ENCODE data around the gene EXOC4. TPM values are rescaled to one million over a fixed set of nuclear protein-coding genes. Genes with fewer than 3 reads are reported as not detected.
"Not testable (repeated sequence)": the region's sequence is repeated elsewhere in the genome, so short reads cannot be mapped to it uniquely, and the experiment has no call there.

The EXOC4 gene
- total RNA-seq, 2 experiments from 2014 or later = 58.0 to 59.9 TPM

- ATAC-seq (ENCODE audit: poor library complexity) = no peak
Observed at GRCh38 chr7:133642907-133643306, 390.0 kb downstream of the EXOC4 start.

GRCh38 chr7:133643652-133644051 lies 390.8 kb downstream of the EXOC4 start:
- CTCF ChIA-PET; H3K4me1 Mint-ChIP-seq (ENCODE audit: low read depth); H3K9me3 ChIP-seq (ENCODE audit: control insufficient read depth in 1 of 2, insufficient read depth in 1 of 2, low read length in 2 of 2); H3K27ac Mint-ChIP-seq; H3K9me3 Mint-ChIP-seq; POLR2A ChIA-PET; H3K4me1 ChIP-seq (ENCODE audit: insufficient read depth, low read length); H3K4me3 ChIP-seq (ENCODE audit: low read length); H3K36me3 ChIP-seq (ENCODE audit: insufficient read depth, low read length); DNase-seq; H3K27me3 ChIP-seq (ENCODE audit: control insufficient read depth in 1 of 2, insufficient read depth in 2 of 2, low read length in 2 of 2); ATAC-seq (ENCODE audit: poor library complexity); H3K27me3 Mint-ChIP-seq; H3K27ac ChIP-seq (ENCODE audit: low read depth in 1 of 2, low read length in 2 of 2); intact Hi-C loops (cut with DNase I, micrococcal nuclease); H3K4me3 Mint-ChIP-seq: not testable (repeated sequence)
- H3K36me3 Mint-ChIP-seq (ENCODE audit: low read depth) = peaks cover 23% of the 10 kb centered on the region

More at GRCh38 chr7:133642907-133643306, 390.0 kb downstream of the EXOC4 start:
- no peak for TF ChIP-seq CTCF (IDR thresholded peaks at IDR 0.05)
- Mint-ChIP-seq H3K9me3 (peaks cover 3% of the 10 kb centered on the region), H3K27ac (no peak overlapping the region), H3K27me3 (no peaks in the 10 kb centered on the region), H3K36me3 (ENCODE audit: low read depth) (peaks cover 23% of the 10 kb centered on the region), H3K4me3 (no peak overlapping the region), H3K4me1 (ENCODE audit: low read depth) (no peaks in the 10 kb centered on the region)
- intact Hi-C loops (cut with DNase I, micrococcal nuclease) = no loop called here
- POLR2A ChIA-PET = no interaction called here
- Histone ChIP-seq H3K27ac (ENCODE audit: low read depth in 1 of 2, low read length in 2 of 2) (no peak overlapping the region), H3K4me1 (ENCODE audit: insufficient read depth, low read length) (no peaks in the 10 kb centered on the region), H3K36me3 (ENCODE audit: insufficient read depth, low read length) (no peaks in the 10 kb centered on the region), H3K27me3 (ENCODE audit: control insufficient read depth in 1 of 2, insufficient read depth in 2 of 2, low read length in 2 of 2) (no peaks in the 10 kb centered on the region), H3K9me3 (ENCODE audit: control insufficient read depth in 1 of 2, insufficient read depth in 1 of 2, low read length in 2 of 2) (no peaks in the 10 kb centered on the region), H3K4me3 (ENCODE audit: low read length) (no peak overlapping the region)
- CTCF ChIA-PET = no interaction called here
- no peak for DNase-seq

GRCh38 chr7:133645884-133646391 lies 393.1 kb downstream of the EXOC4 start:
- no peaks in the 10 kb centered on the region for H3K27me3 ChIP-seq (ENCODE audit: control insufficient read depth in 1 of 2, insufficient read depth in 2 of 2, low read length in 2 of 2)

More at GRCh38 chr7:133645884-133646391, 393.1 kb downstream of the EXOC4 start:
- ChIA-PET CTCF (no interaction called here), POLR2A (no interaction called here)
- no peak overlapping the region for H3K27ac Mint-ChIP-seq
- H3K36me3 Mint-ChIP-seq (ENCODE audit: low read depth) = peaks cover 23% of the 10 kb centered on the region
- Histone ChIP-seq H3K4me1 (ENCODE audit: insufficient read depth, low read length) (no peaks in the 10 kb centered on the region), H3K27ac (ENCODE audit: low read depth in 1 of 2, low read length in 2 of 2) (no peak overlapping the region), H3K36me3 (ENCODE audit: insufficient read depth, low read length) (no peaks in the 10 kb centered on the region), H3K4me3 (ENCODE audit: low read length) (no peak overlapping the region), H3K9me3 (ENCODE audit: control insufficient read depth in 1 of 2, insufficient read depth in 1 of 2, low read length in 2 of 2) (no peaks in the 10 kb centered on the region)
- no peak for ATAC-seq (ENCODE audit: poor library complexity)
- TF ChIP-seq CTCF (IDR thresholded peaks at IDR 0.05) = no peak
- no peaks in the 10 kb centered on the region for H3K4me1 Mint-ChIP-seq (ENCODE audit: low read depth)
- no peak for DNase-seq
- peaks cover 3% of the 10 kb centered on the region for H3K9me3 Mint-ChIP-seq
- H3K4me3 Mint-ChIP-seq = no peak overlapping the region
- intact Hi-C loops (cut with DNase I, micrococcal nuclease) = no loop called here
- no peaks in the 10 kb centered on the region for H3K27me3 Mint-ChIP-seq
